ENCODE results near the gene AKAP8L. TPM values are rescaled to one million over a fixed set of nuclear protein-coding genes. Genes with fewer than 3 reads are reported as not detected.

The AKAP8L gene
- total and polyA plus RNA-seq, 2 of the 8 experiments (the other 6 are each of a cell fraction or from before 2014, with no cell fraction given) = 75.1 to 138 TPM

DNA sequence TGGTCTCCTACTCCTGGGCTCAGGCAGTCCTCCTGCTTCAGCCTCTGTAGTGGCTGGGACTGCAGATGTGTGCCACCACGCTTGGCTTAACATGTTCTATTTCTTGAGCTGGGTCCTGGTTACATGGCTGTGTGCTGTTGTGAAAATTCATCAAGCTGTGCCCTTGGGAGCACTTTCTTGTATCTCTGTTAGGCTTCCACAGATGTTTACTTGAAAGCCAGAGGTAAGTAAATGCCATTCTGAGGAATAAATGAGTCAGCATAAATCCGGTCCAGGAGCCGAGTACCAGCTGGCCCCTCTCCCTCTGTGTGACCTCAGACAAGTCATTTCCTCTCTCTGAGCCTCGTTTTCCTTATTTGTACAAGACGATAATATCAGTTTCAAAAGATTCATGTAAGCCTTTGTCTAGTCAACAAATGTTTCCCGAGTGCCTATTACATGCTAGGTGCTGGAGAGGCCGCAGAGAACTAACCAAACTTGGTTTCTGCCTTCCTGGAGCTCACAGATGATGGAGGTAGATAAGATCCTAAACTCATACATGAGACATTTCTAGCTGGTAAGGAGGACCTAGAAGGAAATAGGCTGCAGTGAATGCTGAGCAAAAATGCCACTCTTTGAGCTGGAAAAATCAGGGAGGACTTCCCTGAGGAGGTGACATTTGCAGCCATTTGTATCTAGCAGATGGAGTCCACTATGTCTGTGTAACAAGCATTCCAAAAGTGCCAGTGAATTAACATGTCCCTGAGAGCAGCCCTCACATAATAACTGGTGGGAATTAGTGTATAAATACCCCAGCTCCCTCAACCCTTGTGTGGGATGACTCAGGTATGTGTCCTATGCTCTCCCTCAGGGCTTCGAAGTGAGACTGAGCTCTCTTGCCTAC, 48.3 kb upstream of the AKAP8L start:
- Histone ChIP-seq H3K9me3 (ENCODE audit: insufficient read depth in 2 of 2, low read depth in 1 of 2, low read length in 1 of 2) (peaks cover 0 to 7% of the 10 kb centered on the region in 2 experiments; a peak in 1 of 4 replicates), H3K23me2 (ENCODE audit: low read depth, low read length) (peaks cover 2% of the 10 kb centered on the region; the same call in 1 of the 2 replicates), H3K56ac (replicated peaks; ENCODE audit: insufficient read length, low read depth, low read length) (no peak overlapping the region), H3K27ac (ENCODE audit: low read depth, low read length) (no peak overlapping the region), H2BK5ac (ENCODE audit: low read depth, low read length) (no peak overlapping the region), H2BK20ac (ENCODE audit: low read length) (no peak overlapping the region), H3K4me2 (ENCODE audit: insufficient read depth in 1 of 2, low read depth in 2 of 2, low read length in 2 of 2) (no peak overlapping the region), H3K36me3 (ENCODE audit: control insufficient read depth in 2 of 4, insufficient read depth in 4 of 4, low read length in 3 of 4) (no peaks in the 10 kb centered on the region), H3K4ac (replicated peaks; ENCODE audit: insufficient read length, low read depth, low read length) (no peak overlapping the region), H3K79me2 (ENCODE audit: control insufficient read depth in 1 of 2, insufficient read depth in 2 of 2, low read length in 2 of 2) (no peaks in the 10 kb centered on the region), H3K18ac (ENCODE audit: extremely low read depth, low read length) (no peak overlapping the region), H3K27me3 (replicated peaks in 1 of 4; ENCODE audit: control insufficient read depth in 3 of 4, extremely low read depth in 1 of 4, insufficient read depth in 3 of 4, low read length in 3 of 4) (peaks cover 15 to 31% (median 23%) of the 10 kb centered on the region in 4 experiments), H4K91ac (replicated peaks; ENCODE audit: insufficient read length, low read length) (no peak overlapping the region), H2AFZ (ENCODE audit: low read length) (no peak overlapping the region), H3K4me3 (ENCODE audit: extremely low read depth in 1 of 4, insufficient read depth in 2 of 4, low read depth in 3 of 4, low read length in 4 of 4) (no peak overlapping the region), H4K8ac (ENCODE audit: extremely low read depth, insufficient read depth, low read length) (no peak overlapping the region), H4K20me1 (replicated peaks in 1 of 2; ENCODE audit: control insufficient read depth in 1 of 2, insufficient read depth in 2 of 2, low read length in 2 of 2) (peaks cover 3 to 8% of the 10 kb centered on the region in 2 experiments), H2BK15ac (ENCODE audit: low read length) (no peak overlapping the region), H3K79me1 (ENCODE audit: low read depth, low read length) (no peaks in the 10 kb centered on the region), H3K4me1 (replicated peaks in 1 of 4; ENCODE audit: control insufficient read depth in 3 of 4, insufficient read depth in 4 of 4, low read length in 3 of 4) (peaks cover 0 to 5% (median 3%) of the 10 kb centered on the region in 4 experiments; a peak in 2 of 7 replicates), H3K23ac (ENCODE audit: insufficient read length) (no peak overlapping the region), H2BK12ac (ENCODE audit: low read depth, low read length) (no peak overlapping the region), H3K9ac (replicated peaks in 1 of 4; ENCODE audit: extremely low read depth in 1 of 4, low read depth in 3 of 4, low read length in 3 of 4) (no peak overlapping the region), H3K14ac (ENCODE audit: insufficient read length) (no peak overlapping the region), H4K5ac (ENCODE audit: insufficient read length, low read depth, low read length) (no peak overlapping the region), H2BK120ac (replicated peaks; ENCODE audit: low read depth, low read length) (no peak overlapping the region), H2AK5ac (ENCODE audit: low read depth, low read length) (no peak overlapping the region)
- POLR2A ChIA-PET (ENCODE audit: partially characterized antibody) = no interaction called here
- FAIRE-seq (no peak), DNase-seq (ENCODE audit: low read depth in 1 of 2, low spot score in 2 of 2) (no peak)
- CTCF ChIA-PET (ENCODE audit: partially characterized antibody) = interaction anchor here (0.9 kb wide), 1 partner anchor 677 kb away, joined by 4 read pairs; the partner anchor contains the start of gene HSH2D
- 76% methylated on average over 8 of the region's 8 CpGs; no CpG with 5 or more reads in 1 of the 2 experiments for WGBS, 2 experiments (ENCODE audit: extremely low coverage in 1 of 2, insufficient coverage in 1 of 2, insufficient read length in 1 of 2, insufficient replicate concordance in 2 of 2, low coverage in 1 of 2, low lambda C conversion rate in 2 of 2, missing lambda C conversion rate in 1 of 2)
- TF ChIP-seq KDM4A (IDR thresholded peaks at IDR 0.05; ENCODE audit: low read depth, low read length, severe bottlenecking) (no peak), CBX5 (IDR thresholded peaks at IDR 0.05; ENCODE audit: low read depth, low read length) (no peak), TCF12 (IDR thresholded peaks at IDR 0.05; ENCODE audit: low read depth, low read length) (no peak), HDAC6 (IDR thresholded peaks at IDR 0.05; ENCODE audit: low read depth, low read length) (no peak), TAF1 (IDR thresholded peaks at IDR 0.05; ENCODE audit: low read depth, low read length) (no peak), KDM1A (IDR thresholded peaks at IDR 0.05; ENCODE audit: borderline replicate concordance, low read length) (no peak)

All from H1 (cell line).